GM12892 (cell line): ENCODE results near the gene ATP5F1B.
"Not testable (repeated sequence)": the region's sequence is repeated elsewhere in the genome, so short reads cannot be mapped to it uniquely, and the experiment has no call there.

Source experiments
- POLR2A ChIP-seq: IDR thresholded peaks from 2 replicates; pipeline ENCODE4 v1.6.1; 2011; ENCODE audit warnings: low read depth, low read length, control low read depth
- POLR2AphosphoS5 ChIP-seq: IDR thresholded peaks from 2 replicates; pipeline ENCODE4 v1.6.1; 2011; ENCODE audit warnings: low read depth, low read length, control low read depth
- TAF1 ChIP-seq: IDR thresholded peaks from 2 replicates; pipeline ENCODE4 v1.6.1; 2011; ENCODE audit warnings: low read depth, mild to moderate bottlenecking, control low read depth, low read length, borderline replicate concordance

- not testable (repeated sequence) for TF ChIP-seq POLR2AphosphoS5, POLR2A, TAF1
Measured at GRCh38 chr12:56653781-56654180, 8.0 kb upstream of the ATP5F1B start.
